Rectal smooth muscle tissue (tissue), 1 donor: ENCODE results near the gene GCSH.

Experiments
- H3K27ac ChIP-seq: one replicate; pipeline ENCODE4 v1.7.0; 2013; ENCODE audit warnings: low read depth, low read length, inconsistent platforms
- H3K27me3 ChIP-seq: one replicate; pipeline ENCODE4 v1.7.0; 2013; ENCODE audit warnings: low read length; ENCODE audit not compliant: control insufficient read depth, insufficient read depth
- H3K36me3 ChIP-seq: one replicate; pipeline ENCODE4 v1.7.0; 2013; ENCODE audit warnings: low read length; ENCODE audit not compliant: control insufficient read depth, insufficient read depth
- H3K4me1 ChIP-seq: one replicate; pipeline ENCODE4 v1.7.0; 2013; ENCODE audit warnings: low read length; ENCODE audit not compliant: control insufficient read depth, insufficient read depth
- H3K4me3 ChIP-seq: one replicate; pipeline ENCODE4 v1.7.0; 2013; ENCODE audit warnings: low read length
- H3K9ac ChIP-seq: one replicate; pipeline ENCODE4 v1.7.0; 2013; ENCODE audit warnings: low read length

The GCSH gene

GRCh38 chr16:81035398-81035974, 60.7 kb downstream of the GCSH start, which contains the start of gene ATMIN:
TSS of gene ATMIN (plus strand) at chr16:81035842. CDS start at chr16:81035871, 29 bp downstream.
- Histone ChIP-seq H3K4me3 (peak within 1 kb of the TSS; percentile 78), H3K36me3 (no peaks in the 10 kb centered on the region), H3K9ac (peak within 1 kb of the TSS; percentile 65), H3K27ac (no peak within 1 kb of the TSS), H3K27me3 (no peaks in the 10 kb centered on the region), H3K4me1 (peaks cover 10% of the 10 kb centered on the region)
